GM06990 (cell line): Measurements from ENCODE around the gene AADAT.

ENCODE experiments used
- DNase-seq: peaks from one replicate; pipeline ENCODE4 v3.0.0-alpha.2; 2011; ENCODE audit not compliant: insufficient read length; ENCODE audit errors: extremely low read depth
- H3K27me3 ChIP-seq: replicated peaks from 2 replicates; pipeline ENCODE4 v1.6.0; 2011; ENCODE audit warnings: low read length; ENCODE audit not compliant: control insufficient read depth, insufficient read depth
- H3K36me3 ChIP-seq: 2 replicates; pipeline ENCODE4 v1.5.1; 2011; ENCODE audit warnings: low read length; ENCODE audit not compliant: control insufficient read depth, insufficient read depth
- H3K4me3 ChIP-seq: replicated peaks from 2 replicates; pipeline ENCODE4 v1.5.1; 2011; ENCODE audit warnings: low read depth, mild to moderate bottlenecking, control low read depth, low read length
- CTCF ChIP-seq: IDR thresholded peaks from 2 replicates; pipeline ENCODE4 v1.5.1; 2011; ENCODE audit warnings: low read length, control low read depth, mild to moderate bottlenecking, inconsistent platforms; ENCODE audit not compliant: insufficient read depth, poor library complexity, severe bottlenecking

Gene AADAT

GRCh38 chr4:170079981-170080380, 9.8 kb downstream of the AADAT start:
- no peaks in the 10 kb centered on the region for H3K36me3 ChIP-seq
- no peak for TF ChIP-seq CTCF
- no peak overlapping the region for H3K4me3 ChIP-seq
- no peak for DNase-seq
- H3K27me3 ChIP-seq, result no peaks in the 10 kb centered on the region

- no peak for TF ChIP-seq CTCF
- DNase-seq, result no peak
- Histone ChIP-seq H3K27me3 (no peaks in the 10 kb centered on the region; the same call in 1 of the 2 replicates), H3K4me3 (no peak overlapping the region), H3K36me3 (no peaks in the 10 kb centered on the region)
Measured at GRCh38 chr4:170071196-170071595, 18.6 kb downstream of the AADAT start.

- Histone ChIP-seq H3K36me3 (no peaks in the 10 kb centered on the region), H3K27me3 (no peaks in the 10 kb centered on the region; the same call in 1 of the 2 replicates), H3K4me3 (no peak overlapping the region)
- no peak for DNase-seq
- TF ChIP-seq CTCF, result no peak
Measured at GRCh38 chr4:170068438-170069128, 21.2 kb downstream of the AADAT start.

DNA sequence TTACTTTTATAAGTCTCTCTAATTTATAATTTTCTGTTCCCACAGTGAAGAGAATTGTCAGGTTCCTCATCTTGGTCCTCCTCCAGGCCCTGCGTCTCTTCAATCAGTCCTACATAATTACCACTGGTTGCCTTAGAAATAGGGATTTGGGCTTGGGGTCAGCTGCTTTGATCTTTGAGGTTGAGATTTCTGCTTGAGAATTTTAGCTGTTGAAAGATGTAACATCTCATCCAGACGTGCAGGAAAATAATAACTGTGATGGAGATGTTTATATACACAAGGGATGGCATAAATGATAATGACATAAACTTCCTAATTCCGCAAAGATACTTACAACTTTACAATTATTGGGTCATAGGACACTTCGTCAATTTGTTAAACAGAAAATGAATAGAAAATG, 30.3 kb downstream of the AADAT start:
- TF ChIP-seq CTCF, result no peak
- H3K36me3 ChIP-seq, result no peaks in the 10 kb centered on the region
- no peaks in the 10 kb centered on the region for H3K27me3 ChIP-seq
- no peak for DNase-seq
- no peak overlapping the region for H3K4me3 ChIP-seq

- DNase-seq, result no peak
- Histone ChIP-seq H3K36me3 (no peaks in the 10 kb centered on the region), H3K4me3 (no peak overlapping the region)
Measured at GRCh38 chr4:170058826-170059225, 30.9 kb downstream of the AADAT start.

More at GRCh38 chr4:170058826-170059225, 30.9 kb downstream of the AADAT start:
- no peaks in the 10 kb centered on the region for H3K27me3 ChIP-seq
- no peak for TF ChIP-seq CTCF
